Gastroesophageal sphincter (tissue), 4 donors: ENCODE measurements around the gene PUM1. TPM values are rescaled to one million over a fixed set of nuclear protein-coding genes. Genes with fewer than 3 reads are reported as not detected.
"Not testable (repeated sequence)": the region's sequence is repeated elsewhere in the genome, so short reads cannot be mapped to it uniquely, and the experiment has no call there.

Experiments
- ATAC-seq: fragments of 150-250 bp; one replicate; pipeline ENCODE4 v1.9.1; 2016; ENCODE audit warnings: mild to moderate bottlenecking, moderate library complexity
- H3K27ac ChIP-seq, 4 donors: fragments of 200-600 bp; sonication (generic) in 3 of 4; 1 replicate in 3 of 4; 2 replicates in 1 of 4; pipeline ENCODE4 v1.5.1; 2016 to 2019
- H3K27me3 ChIP-seq: fragments of 200-600 bp; sonication (generic); one replicate; pipeline ENCODE4 v1.5.1; 2019
- H3K36me3 ChIP-seq, 2 donors: fragments of 200-600 bp; sonication (generic); one replicate each; pipeline ENCODE4 v1.5.1; 2019; ENCODE audit warnings: control low read depth in 1 of 2
- H3K4me1 ChIP-seq, 3 donors: fragments of 200-600 bp; sonication (generic); 1 replicate in 2 of 3; 2 replicates in 1 of 3; pipeline ENCODE4 v1.5.1; 2016 to 2019; ENCODE audit warnings: control low read depth in 2 of 3
- H3K4me3 ChIP-seq, 2 donors: fragments of 200-600 bp; sonication (generic); one replicate each; pipeline ENCODE4 v1.5.1; 2019; ENCODE audit warnings: mild to moderate bottlenecking in 1 of 2, moderate library complexity in 1 of 2
- H3K9me3 ChIP-seq, 3 donors: fragments of 200-600 bp; sonication (generic); one replicate each; pipeline ENCODE4 v1.5.1; 2017 to 2019; ENCODE audit warnings: control low read depth in 2 of 3
- CTCF ChIP-seq, 4 experiments: fragments of 200-600 bp in 2 of 4; fragments of 450-650 bp in 2 of 4; sonication (generic) in 1 of 4; IDR thresholded peaks; one replicate each; pipeline ENCODE4 v1.5.1; 2017 to 2019; ENCODE audit warnings: antibody characterized with exemption in 4 of 4, mild to moderate bottlenecking in 2 of 4, moderate library complexity in 2 of 4
- EP300 ChIP-seq: sonication (generic); formaldehyde crosslinking; IDR thresholded peaks from one replicate; pipeline ENCODE4 v1.6.1; 2017; ENCODE audit warnings: antibody characterized with exemption, mild to moderate bottlenecking
- POLR2A ChIP-seq, 2 donors: fragments of 450-650 bp; IDR thresholded peaks; one replicate each; pipeline ENCODE4 v1.6.1; 2017; ENCODE audit warnings: antibody characterized with exemption in 2 of 2, mild to moderate bottlenecking in 2 of 2, moderate library complexity in 1 of 2
- POLR2AphosphoS5 ChIP-seq: sonication (generic); formaldehyde crosslinking; IDR thresholded peaks from one replicate; pipeline ENCODE4 v1.6.1; 2017; ENCODE audit warnings: antibody characterized with exemption
- WGBS, 2 donors: methylation state at CpG; one replicate each; pipeline ENCODE4 v1.1.5; 2018; ENCODE audit warnings: low coverage in 1 of 2; 5-methylcytosine and 5-hydroxymethylcytosine counted together
- total RNA-seq, 4 donors: library from RNA; depleted of rRNA; stranded (reverse); fragments of >200 nt; gene quantifications; one replicate each; pipeline ENCODE4 v1.1.0, GENCODE V29; 2016

Gene PUM1
- total RNA-seq, 4 donors from 2014 or later, result 83.8 to 90.7 (median 88.4) TPM

DNA sequence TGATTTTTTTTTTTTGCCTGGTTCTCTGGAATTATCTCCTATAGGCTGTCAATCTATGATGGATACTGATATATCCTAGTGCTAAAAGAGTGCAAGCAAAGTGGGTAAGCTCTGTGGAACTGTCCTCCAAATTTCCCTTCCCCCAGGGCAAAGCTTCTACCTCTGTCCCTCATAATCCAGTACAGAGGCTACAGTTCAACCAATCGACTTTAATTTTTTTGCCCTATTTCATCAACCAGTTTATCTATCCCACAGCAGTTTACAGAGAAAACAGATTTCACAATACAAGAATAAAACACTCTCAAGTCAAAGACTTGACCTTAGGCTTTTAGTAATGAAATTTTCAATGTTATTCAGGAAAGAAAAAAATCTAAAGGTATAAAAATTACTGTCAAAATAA lies 13.9 kb downstream of the PUM1 start:
- Histone ChIP-seq H3K4me3 (no peak overlapping the region), H3K9me3 (no peaks in the 10 kb centered on the region), H3K27me3 (no peaks in the 10 kb centered on the region), H3K36me3 (peaks cover 0 to 16% of the 10 kb centered on the region in 2 donors), H3K27ac (no peak overlapping the region), H3K4me1 (peaks cover 0 to 87% (median 17%) of the 10 kb centered on the region in 3 donors)
- WGBS, 2 donors, result 69 to 80% methylated on average over 1 of the region's 1 CpG
- TF ChIP-seq POLR2A (IDR thresholded peaks at IDR 0.05) (no peak), POLR2AphosphoS5 (no peak)
- ATAC-seq, result no peak

- WGBS, 2 donors, result 78 to 84% methylated on average over 4 of the region's 5 CpGs
- ATAC-seq, H3K27me3 ChIP-seq, H3K9me3 ChIP-seq, H3K4me3 ChIP-seq, H3K27ac ChIP-seq: not testable (repeated sequence)
- Histone ChIP-seq H3K36me3 (peaks cover 0 to 22% of the 10 kb centered on the region in 2 donors), H3K4me1 (peaks cover 0 to 61% (median 2%) of the 10 kb centered on the region in 3 donors)
Observed at GRCh38 chr1:31047507-31047906, 18.0 kb downstream of the PUM1 start.

- no peak for ATAC-seq
- WGBS, 2 donors, result 81 to 83% methylated on average over 2 of the region's 2 CpGs
- no peaks in the 10 kb centered on the region for H3K27me3 ChIP-seq
- peaks cover 0 to 22% of the 10 kb centered on the region in 2 donors for H3K36me3 ChIP-seq
- H3K27ac ChIP-seq, result no peak overlapping the region
- no peak overlapping the region for H3K4me3 ChIP-seq
- no peak for TF ChIP-seq POLR2A (IDR thresholded peaks at IDR 0.05)
- no peaks in the 10 kb centered on the region for H3K9me3 ChIP-seq
- H3K4me1 ChIP-seq, result peaks cover 0 to 64% (median 0%) of the 10 kb centered on the region in 3 donors
Observed at GRCh38 chr1:31043631-31044030, 21.9 kb downstream of the PUM1 start.

- Histone ChIP-seq H3K27ac (no peak overlapping the region), H3K4me3 (no peak overlapping the region), H3K36me3 (peaks cover 0 to 22% of the 10 kb centered on the region in 2 donors), H3K4me1 (peaks cover 0 to 63% (median 0%) of the 10 kb centered on the region in 3 donors), H3K27me3 (no peaks in the 10 kb centered on the region), H3K9me3 (no peaks in the 10 kb centered on the region)
- no peak for ATAC-seq
- WGBS, 2 donors, result 85 to 87% methylated on average over 6 of the region's 6 CpGs
- no peak for TF ChIP-seq CTCF (IDR thresholded peaks at IDR 0.05)
- TF ChIP-seq EP300, result no peak
- TF ChIP-seq POLR2AphosphoS5, result no peak
Observed at GRCh38 chr1:31042656-31043055, 22.9 kb downstream of the PUM1 start.

GRCh38 chr1:31041529-31041928 lies 24.0 kb downstream of the PUM1 start:
- Histone ChIP-seq H3K36me3 (peaks cover 0 to 23% of the 10 kb centered on the region in 2 donors), H3K4me3 (no peak overlapping the region), H3K9me3 (no peaks in the 10 kb centered on the region), H3K27ac (no peak overlapping the region), H3K4me1 (peaks cover 0 to 59% (median 0%) of the 10 kb centered on the region in 3 donors), H3K27me3 (no peaks in the 10 kb centered on the region)
- TF ChIP-seq CTCF (IDR thresholded peaks at IDR 0.05), result no peak
- TF ChIP-seq POLR2AphosphoS5, result no peak
- no peak for TF ChIP-seq EP300
- no peak for TF ChIP-seq POLR2A (IDR thresholded peaks at IDR 0.05)
- no peak for ATAC-seq

- TF ChIP-seq EP300 (no peak), POLR2AphosphoS5 (no peak), POLR2A (IDR thresholded peaks at IDR 0.05) (no peak), CTCF (IDR thresholded peaks at IDR 0.05) (no peak)
- Histone ChIP-seq H3K27ac (no peak overlapping the region), H3K4me3 (no peak overlapping the region), H3K27me3 (no peaks in the 10 kb centered on the region), H3K4me1 (peaks cover 0 to 62% (median 2%) of the 10 kb centered on the region in 3 donors), H3K9me3 (no peaks in the 10 kb centered on the region), H3K36me3 (peaks cover 0 to 21% of the 10 kb centered on the region in 2 donors)
- WGBS, 2 donors, result 44 to 53% methylated on average over 3 of the region's 3 CpGs
- no peak for ATAC-seq
Observed at GRCh38 chr1:31040038-31040437, 25.5 kb downstream of the PUM1 start.

GRCh38 chr1:31038935-31039334 lies 26.6 kb downstream of the PUM1 start:
- 67 to 71% methylated on average over 5 of the region's 5 CpGs for WGBS, 2 donors

More at GRCh38 chr1:31038935-31039334, 26.6 kb downstream of the PUM1 start:
- Histone ChIP-seq H3K4me1 (peaks cover 0 to 73% (median 9%) of the 10 kb centered on the region in 3 donors), H3K36me3 (peaks cover 0 to 17% of the 10 kb centered on the region in 2 donors)
- H3K9me3 ChIP-seq, H3K27ac ChIP-seq, ATAC-seq, H3K27me3 ChIP-seq, H3K4me3 ChIP-seq: not testable (repeated sequence)
